ENCODE measurements around the gene NCKIPSD.

Gene NCKIPSD

DNA sequence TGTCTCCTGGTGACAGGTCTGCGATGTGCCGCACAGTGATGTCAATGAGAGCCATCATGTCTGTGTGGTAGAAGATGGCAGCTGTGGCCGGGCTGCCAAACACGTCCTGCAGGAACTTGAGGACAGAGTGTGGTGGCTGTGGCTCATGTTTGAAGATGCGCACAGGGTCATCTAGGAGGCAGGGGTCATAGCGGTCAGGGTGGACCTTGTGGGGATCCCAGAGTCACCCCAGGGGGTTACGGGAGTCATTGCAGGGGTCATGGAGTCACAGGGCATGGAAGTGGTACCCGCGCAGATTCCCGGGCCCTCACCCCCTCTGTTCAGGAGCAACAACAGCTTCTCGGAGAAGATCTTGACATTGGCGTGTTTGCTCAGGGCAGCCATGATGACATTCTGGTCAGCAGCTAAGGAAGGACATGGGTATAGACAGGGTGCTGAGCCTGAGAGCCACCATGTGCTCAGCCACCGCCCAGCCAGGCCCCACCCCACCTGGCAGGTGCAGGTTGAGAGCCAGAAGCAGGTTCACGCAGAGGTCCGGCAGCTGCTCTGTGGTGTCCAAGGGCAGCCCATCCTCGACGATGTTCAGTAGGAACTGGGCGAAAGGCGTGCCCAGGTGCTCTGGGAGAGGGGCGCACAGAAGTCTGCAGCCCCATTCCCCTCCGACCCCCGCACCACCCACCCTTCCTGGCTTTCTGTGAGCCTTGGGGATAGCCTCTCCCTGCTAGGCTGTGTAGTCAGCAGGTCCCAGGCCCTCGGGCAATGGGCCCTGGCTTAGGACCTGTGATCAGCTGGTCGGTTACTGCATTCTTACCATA, 6.9 kb downstream of the NCKIPSD start:
- DNase-seq (ENCODE audit: low spot score), result no peak

DNA sequence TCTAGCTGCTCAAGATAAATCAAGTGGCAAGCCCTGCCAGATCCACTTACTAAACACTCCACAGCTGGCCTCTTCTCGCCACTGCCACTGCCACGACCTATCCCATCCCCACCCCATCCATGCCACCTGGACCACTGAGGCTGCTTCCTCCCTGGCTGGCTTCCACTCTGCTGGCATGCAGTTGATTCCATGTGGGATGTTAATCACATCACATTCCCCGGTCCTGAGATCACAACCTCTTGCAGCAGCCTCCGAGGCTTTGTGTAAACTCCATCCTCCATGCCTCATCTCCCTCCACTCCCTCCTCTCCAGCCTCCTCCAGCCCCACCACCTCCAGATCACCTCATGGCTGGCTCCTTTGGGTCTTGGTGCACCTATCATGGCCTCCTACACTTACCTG, 7.7 kb downstream of the NCKIPSD start:
- no peak for DNase-seq (ENCODE audit: low spot score)

DNA sequence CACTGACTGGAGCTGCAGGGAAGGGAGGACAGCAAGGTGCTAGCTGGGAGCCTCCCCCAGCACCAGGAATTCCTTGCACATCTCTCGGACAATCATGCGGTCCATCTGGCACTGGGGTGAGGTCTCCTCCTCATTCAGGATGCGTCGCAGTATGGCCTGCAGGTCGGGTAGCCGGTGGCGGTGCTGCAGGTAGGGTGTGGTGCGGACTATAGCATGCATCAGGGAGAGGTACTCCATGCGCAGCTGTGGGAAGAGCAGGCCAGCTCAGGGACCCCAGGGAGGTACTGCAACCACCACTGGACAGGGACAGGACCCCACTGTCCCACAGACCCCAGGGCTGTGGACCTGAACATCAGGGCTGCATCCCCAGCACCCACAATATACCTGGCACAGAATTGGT, 11.2 kb downstream of the NCKIPSD start:
- no peak for DNase-seq (ENCODE audit: low spot score)

DNA sequence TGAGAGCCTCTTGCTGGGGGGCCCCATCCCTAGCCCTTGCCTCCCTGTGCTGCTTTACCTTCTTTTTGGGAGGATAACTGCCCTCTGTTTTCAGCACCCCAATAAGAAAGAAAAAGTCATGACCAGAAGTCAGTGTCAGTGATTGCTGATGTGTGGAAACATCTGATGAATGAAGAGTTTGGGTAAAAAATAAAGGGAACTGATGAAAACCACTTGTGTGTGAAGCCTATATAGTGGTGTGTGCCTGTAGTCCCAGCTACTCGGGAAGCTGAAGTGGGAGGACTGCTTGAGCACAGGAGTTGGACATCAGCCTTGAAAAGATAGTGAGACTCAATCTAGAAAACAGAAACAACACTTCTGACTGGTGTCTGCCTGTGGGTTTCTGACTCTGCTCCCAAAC, 13.2 kb downstream of the NCKIPSD start:
- no peak for DNase-seq (ENCODE audit: low spot score)

DNA sequence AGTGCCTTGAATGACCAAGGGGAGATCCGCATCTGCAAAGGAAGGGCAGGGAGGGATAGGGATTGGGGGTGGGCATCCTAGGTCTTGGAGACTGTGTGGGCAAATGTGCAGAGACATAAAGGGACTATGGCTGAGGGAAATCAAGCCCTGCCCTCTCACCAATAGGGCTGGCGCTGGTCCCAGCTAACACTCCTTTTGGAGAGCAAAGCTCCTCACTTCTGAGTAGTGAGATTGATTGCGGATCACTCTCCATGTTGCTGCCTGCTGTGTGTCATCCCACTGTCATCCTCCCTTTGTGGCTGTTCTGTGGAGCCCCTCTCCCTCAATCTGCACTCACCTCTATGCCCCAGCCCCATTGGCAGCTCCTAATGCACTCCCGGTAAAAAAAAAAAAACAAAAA, 20.8 kb downstream of the NCKIPSD start:
- DNase-seq (ENCODE audit: low spot score), result no peak

DNA sequence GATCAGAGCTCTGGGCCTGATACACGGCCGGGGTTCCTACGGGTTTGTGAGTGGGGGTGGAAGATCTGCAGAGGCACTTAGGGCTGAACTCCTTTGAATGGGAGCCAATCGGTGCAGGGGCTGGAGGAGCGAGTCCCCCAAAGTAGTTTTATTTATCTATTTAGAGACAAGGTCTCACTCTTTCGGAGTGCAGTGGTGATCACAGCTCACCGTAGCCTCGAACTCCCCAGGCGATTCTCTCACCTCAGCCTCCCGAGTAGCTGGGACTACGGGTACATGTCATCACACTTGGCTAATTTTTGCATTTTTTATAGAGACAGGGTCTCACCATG, 21.4 kb downstream of the NCKIPSD start:
- DNase-seq (ENCODE audit: low spot score), result no peak

DNA sequence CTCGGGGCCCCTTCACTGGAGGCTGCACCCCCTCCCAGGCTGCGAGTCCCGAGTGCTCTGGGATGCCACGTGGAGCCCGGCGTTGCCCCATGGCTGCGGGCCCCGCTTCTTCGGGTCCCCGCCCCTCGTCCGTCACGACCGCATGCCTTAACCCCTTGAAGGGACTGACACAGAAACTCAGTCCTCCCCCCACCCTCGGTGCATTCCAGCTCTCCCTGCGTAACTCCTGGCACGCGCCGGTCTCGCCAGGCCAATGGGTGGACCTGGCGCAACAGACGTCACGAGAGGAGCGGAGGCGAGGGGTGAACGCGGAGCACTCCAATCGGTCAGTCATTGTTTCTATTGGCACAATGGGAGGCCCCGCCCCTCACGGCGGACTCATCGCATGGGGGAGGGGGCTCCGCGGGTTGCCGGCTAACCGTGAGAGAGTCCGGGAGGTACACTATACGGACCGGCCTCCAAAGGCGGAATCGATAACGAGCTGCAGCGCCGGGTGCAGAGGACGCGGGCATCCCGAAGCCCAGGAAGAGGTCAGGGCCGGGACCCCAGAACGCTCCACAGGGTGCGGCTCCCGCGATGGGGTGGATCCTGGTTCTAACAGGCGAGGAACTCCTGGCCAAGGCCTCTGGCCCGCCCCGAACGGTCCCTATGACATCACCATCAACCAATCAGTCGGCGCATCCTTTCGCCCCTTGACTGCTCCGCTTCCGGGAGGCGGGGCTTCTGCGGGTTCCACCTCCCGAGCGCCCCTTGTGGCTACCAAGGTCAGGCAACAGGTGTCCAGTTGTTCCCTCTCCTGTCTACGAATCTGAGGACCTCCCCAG, 22.0 kb downstream of the NCKIPSD start:
- DNase-seq (ENCODE audit: low spot score), result peak; percentile 100

DNA sequence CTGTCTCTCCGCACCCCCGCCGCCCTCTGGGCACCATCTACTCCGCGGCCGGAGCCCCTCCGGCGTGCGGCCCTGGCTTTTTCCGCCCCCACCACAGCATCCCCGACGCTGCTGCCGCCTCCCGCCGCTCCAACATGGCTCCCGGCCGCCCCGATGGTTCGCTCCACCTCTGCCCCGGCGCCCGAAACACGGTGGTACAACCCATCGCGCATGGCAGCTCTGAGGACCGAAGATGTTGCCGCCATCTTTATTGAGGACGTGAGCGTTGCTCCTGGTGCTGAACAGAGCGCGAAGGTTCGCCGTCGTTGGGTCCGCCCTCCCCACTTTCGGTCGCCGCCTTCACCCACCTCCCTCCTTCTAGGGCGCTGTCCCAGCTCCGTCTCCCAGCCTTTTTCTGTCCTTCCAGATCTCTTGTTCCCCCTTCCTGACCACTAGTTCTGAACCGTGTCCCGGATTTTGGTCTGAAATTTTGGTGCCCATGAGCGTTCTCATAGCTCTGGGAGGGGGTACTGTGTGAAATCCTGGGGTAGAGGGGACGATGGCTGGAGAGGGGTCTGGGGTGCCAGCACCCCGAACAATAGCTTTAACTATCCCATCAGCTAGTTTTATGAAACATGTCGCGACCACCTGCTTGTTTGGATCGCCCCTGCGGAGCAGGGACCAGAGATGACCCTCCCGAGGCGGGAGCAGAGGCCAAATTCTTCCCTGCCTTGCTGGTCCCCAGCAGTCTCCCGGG, 22.8 kb downstream of the NCKIPSD start, which contains the start of gene CELSR3:
CELSR3 (minus strand) TSS at position 134 of the 736 bp plus-strand sequence. CDS start 252 bp downstream, outside the sequence.
- peak; percentile 75 for DNase-seq (ENCODE audit: low spot score)

DNA sequence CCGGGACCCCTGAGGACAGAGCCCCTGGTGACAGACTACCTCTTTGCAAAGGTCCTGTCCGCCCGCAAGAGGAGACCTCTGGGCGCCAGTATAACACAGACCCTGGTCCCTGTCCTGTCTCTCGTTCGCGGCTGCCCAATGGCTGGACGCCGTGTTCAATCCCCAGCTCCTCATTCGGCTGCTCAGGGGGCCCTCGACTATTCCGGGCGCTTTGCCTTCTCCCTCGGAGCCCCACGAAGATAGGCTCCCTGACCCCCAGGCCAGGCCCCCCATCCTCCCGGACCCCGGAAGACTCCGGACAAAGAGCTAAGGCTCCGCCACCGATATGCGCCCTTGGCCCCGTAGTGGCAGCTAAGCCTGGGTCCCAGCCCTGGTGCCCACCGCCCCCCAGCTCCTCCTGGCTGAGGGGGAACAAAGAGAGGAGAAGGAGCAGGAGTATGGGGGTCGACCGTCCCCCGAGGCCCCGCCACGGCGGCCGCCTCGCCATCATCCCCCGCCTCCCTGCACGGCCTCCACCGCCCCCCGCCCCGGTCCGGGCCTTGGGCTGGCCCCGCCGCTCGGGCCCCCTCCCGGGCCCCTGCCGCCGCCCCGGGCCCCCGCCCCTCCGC, 23.5 kb downstream of the NCKIPSD start:
- DNase-seq (ENCODE audit: low spot score), result no peak

DNA sequence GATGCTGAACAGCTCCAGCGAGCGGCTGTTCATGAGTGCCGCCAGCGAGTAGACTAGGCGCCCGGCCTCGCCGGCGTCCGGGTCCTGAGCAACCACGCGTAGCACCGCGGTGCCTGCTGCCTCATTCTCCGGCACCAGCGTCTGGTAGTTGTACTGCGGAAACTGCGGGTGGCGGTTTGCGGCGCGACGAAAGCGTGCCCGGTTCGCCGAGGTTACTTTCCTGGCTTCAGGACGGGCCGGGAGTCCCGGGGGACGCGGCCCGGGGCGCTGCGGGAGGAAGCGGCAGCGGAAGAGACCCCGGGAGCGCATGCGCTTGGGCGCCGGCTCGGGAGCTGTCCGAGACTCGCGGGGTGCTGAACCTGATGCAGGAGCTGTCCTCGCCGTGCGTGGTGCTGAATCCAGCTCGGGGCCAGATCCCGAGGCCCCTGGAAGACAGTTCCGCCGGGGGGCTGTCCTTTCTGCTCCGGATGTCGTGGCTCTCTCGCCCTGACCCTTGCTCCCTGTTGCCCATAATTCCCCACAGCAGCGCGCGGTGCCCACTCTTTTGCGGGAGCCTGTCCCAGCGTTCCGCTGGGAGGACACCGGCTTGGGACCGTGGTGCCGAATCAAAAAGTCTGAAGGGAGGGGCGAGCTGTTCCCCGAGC, 24.1 kb downstream of the NCKIPSD start:
- DNase-seq (ENCODE audit: low spot score), result peak; percentile 96

DNA sequence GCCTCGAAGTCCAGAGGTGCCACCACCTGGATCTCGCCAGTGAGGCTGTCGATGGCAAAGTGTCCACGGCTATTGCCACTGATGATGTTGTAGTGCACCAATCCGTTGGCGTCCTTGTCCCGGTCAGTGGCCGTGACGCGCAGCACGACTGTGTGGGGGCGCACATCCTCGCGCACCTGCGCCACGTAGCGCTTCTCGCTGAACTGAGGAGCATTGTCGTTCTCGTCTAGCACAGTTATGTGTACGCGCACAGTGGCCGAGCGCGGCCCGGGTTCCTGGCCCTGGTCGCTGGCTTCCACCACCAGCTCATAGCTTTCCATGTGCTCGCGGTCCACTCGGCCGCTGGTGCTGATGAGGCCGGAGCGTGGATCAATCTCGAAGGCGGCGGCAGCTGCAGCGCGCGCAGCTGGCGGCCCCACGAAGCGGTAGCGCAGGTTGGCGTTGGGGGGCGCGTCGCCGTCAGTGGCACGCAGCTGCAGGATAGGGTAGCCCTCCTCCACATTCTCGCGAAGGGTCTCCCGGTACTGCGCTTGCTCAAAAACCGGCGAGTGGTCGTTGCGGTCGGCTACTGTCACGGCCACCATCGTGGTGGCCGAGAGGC, 24.8 kb downstream of the NCKIPSD start:
- DNase-seq (ENCODE audit: low spot score), result no peak

DNA sequence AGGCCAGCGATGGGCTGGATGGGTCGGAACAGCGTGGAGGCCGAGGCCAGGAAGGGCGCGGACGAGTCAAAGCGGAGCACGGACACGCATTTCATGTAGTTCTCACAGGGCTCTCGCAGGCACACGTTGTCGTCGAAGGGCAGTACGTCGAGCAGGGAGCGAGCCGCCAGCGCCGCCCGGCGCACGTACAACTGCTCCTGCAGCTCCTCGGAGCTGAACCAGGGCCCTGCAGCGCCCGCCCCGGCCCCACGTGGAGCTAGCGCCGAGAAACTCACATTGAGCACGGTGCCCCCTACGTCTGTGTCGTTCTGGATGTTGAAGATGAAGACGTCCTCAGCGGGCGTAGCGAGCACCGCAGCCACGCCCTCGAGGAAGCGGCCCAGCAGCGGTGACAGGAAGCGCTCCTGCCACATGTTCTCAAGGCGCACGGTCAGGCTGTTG, 28.9 kb downstream of the NCKIPSD start:
- no peak for DNase-seq (ENCODE audit: low spot score)

DNA sequence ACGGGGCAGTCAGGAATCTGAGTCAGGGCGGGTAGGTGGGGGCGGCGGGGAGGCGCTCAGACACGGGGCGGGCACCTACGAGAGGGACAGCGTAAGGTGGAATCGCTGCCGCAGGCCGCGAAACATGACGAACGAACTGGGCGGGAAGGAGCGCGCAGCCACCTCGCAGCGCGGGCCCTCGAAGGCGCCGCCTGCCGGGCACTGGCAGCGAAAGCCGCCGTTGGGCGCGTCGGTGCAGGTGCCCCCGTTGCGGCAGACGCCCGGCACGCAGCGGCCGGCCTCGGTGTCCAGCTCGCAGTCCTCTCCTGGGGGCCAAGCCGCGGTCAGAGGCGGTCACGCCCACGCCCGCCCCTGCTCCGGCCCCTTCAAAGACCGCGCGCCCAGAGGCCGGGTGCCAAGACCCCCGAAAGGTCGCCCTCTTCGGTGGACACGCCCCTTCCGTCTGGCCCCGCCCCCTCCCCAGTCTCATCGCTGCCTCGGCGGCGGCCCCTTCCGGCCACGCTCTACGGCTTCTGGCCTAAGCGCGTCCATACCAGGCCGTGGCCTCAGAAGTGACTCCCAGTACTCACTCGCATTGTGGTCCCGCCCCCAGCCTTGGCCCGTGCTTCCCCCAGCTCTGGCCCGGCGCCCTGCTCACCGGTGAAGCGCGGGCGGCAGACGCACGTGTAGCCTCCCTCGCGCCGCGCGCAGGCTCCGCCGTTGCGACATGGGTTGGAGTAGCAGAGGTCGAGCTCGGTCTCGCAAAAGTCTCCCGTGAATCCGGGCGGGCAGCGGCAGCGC, 29.5 kb downstream of the NCKIPSD start:
- peak; percentile 98 for DNase-seq (ENCODE audit: low spot score)

DNA sequence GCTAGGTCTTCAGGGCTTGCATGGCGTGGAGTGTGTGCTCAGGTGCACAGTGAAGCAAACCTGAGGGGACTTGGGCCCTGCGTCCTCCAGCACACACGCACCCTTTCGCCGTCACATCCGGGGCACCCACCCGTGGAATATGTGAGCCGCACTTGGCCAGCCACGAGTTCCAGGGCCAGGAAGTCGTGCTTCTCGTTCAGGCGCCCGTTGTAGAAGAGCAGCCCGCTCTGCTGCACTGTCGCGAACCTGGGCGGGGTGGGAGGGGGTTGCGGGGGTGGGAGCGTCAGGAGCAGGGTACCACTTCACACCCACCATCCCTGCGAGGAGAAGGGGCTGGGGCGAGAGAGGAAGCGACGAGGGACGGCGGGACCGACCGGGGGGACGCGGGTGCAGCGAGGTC, 30.1 kb downstream of the NCKIPSD start:
- no peak for DNase-seq (ENCODE audit: low spot score)

DNA sequence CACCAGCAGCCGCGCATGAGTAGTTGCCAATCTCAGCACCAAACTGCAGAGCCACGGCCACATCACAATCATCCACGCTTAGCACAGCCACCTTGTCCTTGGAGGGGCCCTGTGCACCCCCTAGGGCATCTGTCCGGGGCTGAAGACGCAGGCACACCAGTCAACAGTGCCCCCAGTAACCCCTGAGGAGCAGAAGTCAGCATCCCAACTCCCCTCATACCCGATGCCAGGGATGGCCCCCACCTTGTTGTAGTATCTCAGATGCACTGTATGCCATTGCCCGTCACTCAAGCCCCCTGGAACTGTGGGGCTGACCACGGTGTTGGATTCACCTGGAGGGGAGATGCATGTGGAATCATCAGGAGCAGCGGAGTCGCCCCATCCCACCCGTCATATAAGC, 30.7 kb downstream of the NCKIPSD start:
- DNase-seq (ENCODE audit: low spot score), result no peak

DNA sequence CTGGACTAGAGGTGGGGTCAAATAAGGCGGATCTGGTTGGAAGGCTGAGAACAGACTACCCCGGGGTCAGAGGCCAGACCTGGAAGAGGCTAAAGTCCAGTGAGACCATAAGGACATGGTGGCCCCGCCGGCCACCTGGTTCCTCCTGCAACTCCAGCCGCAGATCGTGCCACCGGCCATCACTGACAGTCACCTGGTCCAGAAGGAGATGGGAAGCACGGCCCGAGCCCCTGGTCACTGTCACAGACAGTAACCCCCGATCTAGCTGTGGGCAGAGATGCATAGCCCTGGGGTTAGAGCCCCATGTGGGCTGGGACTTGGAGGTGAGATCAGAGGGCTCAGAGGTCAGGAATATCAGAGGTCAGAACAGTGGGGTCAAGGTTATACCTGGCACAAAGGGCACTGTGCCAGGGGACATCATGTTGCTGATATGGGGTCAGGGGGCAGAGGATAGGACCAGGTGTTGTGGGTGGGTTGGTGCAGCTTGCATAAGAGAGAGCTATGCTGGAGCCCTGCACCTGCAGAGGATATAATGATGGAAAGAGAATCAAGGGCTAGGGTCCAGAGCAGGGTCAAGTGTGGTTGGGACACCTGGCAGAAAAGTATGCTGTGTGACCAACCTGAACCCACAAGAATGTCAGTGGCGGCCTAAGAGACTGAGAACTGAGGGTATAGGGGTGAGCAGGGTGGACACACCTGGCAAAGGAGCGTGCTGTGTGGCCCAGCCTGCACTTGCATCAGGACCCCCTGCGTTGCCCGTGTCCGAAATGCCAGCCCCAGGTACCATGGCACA, 32.6 kb downstream of the NCKIPSD start:
- DNase-seq (ENCODE audit: low spot score), result no peak

DNA sequence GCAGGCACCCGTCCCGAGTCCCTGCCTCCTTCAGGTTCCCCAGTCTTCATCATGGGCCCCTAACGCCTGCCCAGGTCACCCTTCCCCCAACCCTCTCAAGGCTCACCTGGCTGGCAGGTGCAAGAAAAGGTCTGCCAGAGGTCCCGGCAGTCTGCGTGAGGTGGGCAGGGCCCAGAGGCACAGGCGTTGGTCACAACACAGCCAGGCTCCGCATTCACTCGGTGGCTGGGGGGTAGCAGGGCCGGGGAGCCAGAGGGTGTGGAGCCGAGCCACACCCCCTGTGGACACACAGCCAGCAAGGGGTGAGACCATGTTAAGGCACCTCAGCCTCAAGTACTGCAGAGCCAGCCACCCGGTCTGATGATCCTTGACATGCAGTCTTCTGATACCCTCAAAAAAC, 33.9 kb downstream of the NCKIPSD start:
- DNase-seq (ENCODE audit: low spot score), result no peak

DNA sequence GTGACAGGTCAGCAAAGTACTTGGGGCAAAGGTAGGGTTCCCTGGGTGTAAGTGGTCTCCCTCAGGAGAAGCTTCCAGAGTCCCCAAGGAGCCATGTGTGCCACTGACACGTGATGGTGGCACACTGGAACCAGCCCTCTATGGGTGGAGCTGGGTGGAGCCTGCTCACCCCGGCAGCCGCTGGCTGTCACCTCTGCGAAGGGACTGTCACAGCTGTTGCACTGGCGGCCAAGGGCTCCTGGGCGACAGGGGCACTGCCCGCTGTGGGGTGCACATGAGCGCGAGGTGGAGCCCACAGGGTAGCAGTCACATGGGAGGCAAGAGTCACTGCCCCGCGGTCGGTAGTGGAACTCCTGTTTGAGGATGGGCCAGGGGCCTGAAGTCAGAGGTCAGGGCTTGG, 35.0 kb downstream of the NCKIPSD start:
- DNase-seq (ENCODE audit: low spot score), result no peak

DNA sequence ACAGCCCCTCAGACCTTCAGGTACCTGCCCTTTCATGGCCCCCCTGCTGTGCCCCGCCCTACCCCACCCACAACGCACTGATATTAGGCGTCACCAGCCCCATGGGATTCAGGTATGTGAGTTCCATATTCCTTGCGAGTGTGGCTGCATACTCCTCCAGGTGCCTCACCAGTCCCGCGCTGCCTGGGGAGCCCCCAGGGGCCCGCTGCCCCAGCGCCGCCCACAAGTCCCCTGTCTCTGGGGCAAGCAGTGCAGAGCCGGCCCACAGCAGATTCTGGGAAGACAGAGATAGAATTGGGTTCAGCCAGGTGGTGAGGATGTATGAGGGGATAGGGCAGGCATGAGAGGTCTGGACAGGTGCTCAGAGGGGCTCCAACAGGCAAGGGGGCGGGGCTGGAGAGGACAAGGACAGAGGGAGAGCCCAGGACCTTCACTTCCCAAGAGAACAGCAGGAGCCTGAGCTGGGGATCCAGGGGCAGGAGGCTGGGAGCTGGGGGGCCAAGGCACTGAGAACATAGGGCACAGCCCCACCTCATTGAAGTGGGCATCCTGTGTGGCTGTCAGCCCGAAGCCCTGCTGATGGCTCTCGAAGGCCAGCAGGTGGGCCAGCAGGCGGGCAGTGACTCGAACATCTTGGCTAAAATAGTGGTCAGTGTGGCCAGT, 37.4 kb downstream of the NCKIPSD start:
- DNase-seq (ENCODE audit: low spot score), result no peak
